Spleen (tissue), 11 donors: ENCODE data around the gene LBHD1. TPM values are rescaled to one million over a fixed set of nuclear protein-coding genes. Genes with fewer than 3 reads are reported as not detected.
"Not testable (repeated sequence)": the region's sequence is repeated elsewhere in the genome, so short reads cannot be mapped to it uniquely, and the experiment has no call there.

Source experiments
- DNase-seq: peaks from one replicate; pipeline ENCODE4 v3.0.0-alpha.2; 2020
- H3K27ac ChIP-seq, 8 donors: fragments of 200-600 bp; sonication (generic) in 7 of 8; 1 replicate in 4 of 8; 2 replicates in 4 of 8; pipeline versions ENCODE4 v1.5.0 to v1.8.0; 2016 to 2021; ENCODE audit warnings: inconsistent platforms in 4 of 8, mild to moderate bottlenecking in 4 of 8, moderate library complexity in 1 of 8
- H3K27me3 ChIP-seq, 7 donors: fragments of 200-600 bp; sonication (generic) in 6 of 7; replicated peaks in 1 of 7; 1 replicate in 4 of 7; 2 replicates in 3 of 7; pipeline versions ENCODE4 v1.5.0 to v1.8.0; 2016 to 2021; ENCODE audit warnings: inconsistent platforms in 3 of 7, mild to moderate bottlenecking in 1 of 7
- H3K36me3 ChIP-seq, 6 donors: fragments of 200-600 bp; sonication (generic) in 5 of 6; 1 replicate in 4 of 6; 2 replicates in 2 of 6; pipeline versions ENCODE4 v1.5.0 to v1.8.0; 2016 to 2021; ENCODE audit warnings: inconsistent platforms in 2 of 6
- H3K4me1 ChIP-seq, 6 donors: fragments of 200-600 bp; sonication (generic) in 5 of 6; 1 replicate in 3 of 6; 2 replicates in 3 of 6; pipeline versions ENCODE4 v1.5.0 to v1.8.0; 2016 to 2021; ENCODE audit warnings: inconsistent platforms in 3 of 6
- H3K4me3 ChIP-seq, 8 donors: fragments of 200-600 bp; sonication (generic) in 7 of 8; 1 replicate in 4 of 8; 2 replicates in 4 of 8; pipeline versions ENCODE4 v1.5.0 to v1.8.0; 2016 to 2021; ENCODE audit warnings: inconsistent platforms in 4 of 8, mild to moderate bottlenecking in 4 of 8, moderate library complexity in 2 of 8
- H3K9me3 ChIP-seq, 8 donors: fragments of 200-600 bp; sonication (generic) in 7 of 8; 1 replicate in 4 of 8; 2 replicates in 4 of 8; pipeline versions ENCODE4 v1.5.0 to v1.8.0; 2016 to 2021; ENCODE audit warnings: inconsistent platforms in 4 of 8
- POLR2A ChIP-seq, 3 donors: fragments of 450-650 bp; IDR thresholded peaks; one replicate each; pipeline ENCODE4 v1.5.1; 2017; ENCODE audit warnings: antibody characterized with exemption in 3 of 3, mild to moderate bottlenecking in 1 of 3
- POLR2AphosphoS5 ChIP-seq, 3 donors: sonication (generic); formaldehyde crosslinking; IDR thresholded peaks; one replicate each; pipeline ENCODE4 v1.5.1; 2017; ENCODE audit warnings: antibody characterized with exemption in 3 of 3
- WGBS, 5 donors: extraction: QIAGEN DNeasy Blood & Tissue Kit in 3 of 5; methylation state at CpG; one replicate each; pipeline versions ENCODE4 v1.1.5 to v1.1.7; 2013 to 2018; 5-methylcytosine and 5-hydroxymethylcytosine counted together
- intact Hi-C: fragments of 100-400 bp; cut with DNase I; formaldehyde crosslinking; loops from one replicate; pipeline ENCODE4 v1.15.0; 2023; ENCODE audit warnings: low total_unique reads
- polyA plus RNA-seq, 3 donors: library from polyadenylated mRNA; stranded (reverse); fragments of 200-250 nt; gene quantifications; one replicate each; pipeline ENCODE4 v1.2.1, GENCODE V29; 2013
- total RNA-seq, 7 donors: library from RNA; depleted of rRNA in 3 of 7; stranded (reverse); fragments of >200 nt in 3 of 7; fragmentation: NEBNext Ultra II Directional in 4 of 7; extraction: Animal tissue kit (Norgen Biotek cat#: 25700) in 4 of 7; gene quantifications; one replicate each; pipeline versions ENCODE4 v1.1.0 to v1.2.1, GENCODE V29; 2016 to 2021
- TF ChIP-seq, protein P1 (sequence below), 11 experiments: fragments of 200-600 bp in 7 of 11; fragments of 450-650 bp in 4 of 11; sonication (generic) in 4 of 11; IDR thresholded peaks in 8 of 11; conservative IDR thresholded peaks in 3 of 11; 1 replicate in 7 of 11; 2 replicates in 4 of 11; pipeline versions ENCODE4 v1.4.0 to v1.8.0; 2016 to 2021; ENCODE audit warnings: antibody characterized with exemption in 11 of 11, inconsistent platforms in 4 of 11, mild to moderate bottlenecking in 1 of 11
- donor health status: healthy with polysubstance abuse.
- donor health status: DM: no; HTN: no; CAD: no; lungs with moderate emphysema.
- donor health status: DM: no; HTN: no; CAD: no.
- donor health status: Bipolar disorder and iron deficiency.
- donor health status: healthy.
- donor health status: DM: no; HTN: no; CAD: no.
- donor health status: DM: yes; HTN: yes; CAD: no.

The LBHD1 gene
- total and polyA plus RNA-seq, 10 donors = 7.3 to 21.2 (median 13.3) TPM

DNA sequence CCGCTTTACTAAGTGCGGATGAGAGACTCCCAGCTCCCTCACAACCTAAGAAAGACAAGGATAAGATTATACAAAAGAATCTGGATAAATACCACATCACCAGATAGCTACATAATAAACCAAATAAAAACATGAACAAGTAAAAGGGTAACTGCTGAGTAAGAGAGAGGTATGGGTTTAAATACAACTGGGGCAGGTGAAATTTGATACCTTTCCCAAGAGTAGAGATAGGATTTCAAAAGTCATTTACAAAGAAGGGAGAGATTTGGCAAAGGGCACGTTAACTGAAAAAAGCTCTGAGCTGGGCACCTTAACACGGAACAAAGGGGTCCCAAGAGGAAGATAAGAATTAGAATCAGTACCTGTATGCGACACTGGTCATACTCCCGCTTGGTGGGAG lies 5.1 kb upstream of the LBHD1 start:
- intact Hi-C loops = loop anchor here (10.0 kb wide), 1 partner anchor 82 kb away; the partner anchor contains the start of gene TUT1
- no peak for TF ChIP-seq POLR2A (IDR thresholded peaks at IDR 0.05)
- TF ChIP-seq POLR2AphosphoS5 (IDR thresholded peaks at IDR 0.05) = no peak
- TF ChIP-seq, protein P1, sequence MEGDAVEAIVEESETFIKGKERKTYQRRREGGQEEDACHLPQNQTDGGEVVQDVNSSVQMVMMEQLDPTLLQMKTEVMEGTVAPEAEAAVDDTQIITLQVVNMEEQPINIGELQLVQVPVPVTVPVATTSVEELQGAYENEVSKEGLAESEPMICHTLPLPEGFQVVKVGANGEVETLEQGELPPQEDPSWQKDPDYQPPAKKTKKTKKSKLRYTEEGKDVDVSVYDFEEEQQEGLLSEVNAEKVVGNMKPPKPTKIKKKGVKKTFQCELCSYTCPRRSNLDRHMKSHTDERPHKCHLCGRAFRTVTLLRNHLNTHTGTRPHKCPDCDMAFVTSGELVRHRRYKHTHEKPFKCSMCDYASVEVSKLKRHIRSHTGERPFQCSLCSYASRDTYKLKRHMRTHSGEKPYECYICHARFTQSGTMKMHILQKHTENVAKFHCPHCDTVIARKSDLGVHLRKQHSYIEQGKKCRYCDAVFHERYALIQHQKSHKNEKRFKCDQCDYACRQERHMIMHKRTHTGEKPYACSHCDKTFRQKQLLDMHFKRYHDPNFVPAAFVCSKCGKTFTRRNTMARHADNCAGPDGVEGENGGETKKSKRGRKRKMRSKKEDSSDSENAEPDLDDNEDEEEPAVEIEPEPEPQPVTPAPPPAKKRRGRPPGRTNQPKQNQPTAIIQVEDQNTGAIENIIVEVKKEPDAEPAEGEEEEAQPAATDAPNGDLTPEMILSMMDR (IDR thresholded peaks at IDR 0.05 in 8 of 11, conservative IDR thresholded peaks at IDR 0.05 in 3 of 11) = no peak
- no peak for DNase-seq
- H3K27me3 ChIP-seq = no peaks in the 10 kb centered on the region
- 88 to 91% (median 90%) methylated on average over 6 of the region's 6 CpGs for WGBS, 5 donors
- H3K4me1 ChIP-seq = peaks cover 30 to 85% (median 55%) of the 10 kb centered on the region in 6 donors
- H3K36me3 ChIP-seq = peaks cover 0 to 56% (median 39%) of the 10 kb centered on the region in 6 donors
- no peaks in the 10 kb centered on the region for H3K9me3 ChIP-seq
- H3K27ac ChIP-seq = peak overlapping the region in 1 of 8 donors; percentile 94
- H3K4me3 ChIP-seq = peak overlapping the region in 1 of 8 donors; percentile 88

DNA sequence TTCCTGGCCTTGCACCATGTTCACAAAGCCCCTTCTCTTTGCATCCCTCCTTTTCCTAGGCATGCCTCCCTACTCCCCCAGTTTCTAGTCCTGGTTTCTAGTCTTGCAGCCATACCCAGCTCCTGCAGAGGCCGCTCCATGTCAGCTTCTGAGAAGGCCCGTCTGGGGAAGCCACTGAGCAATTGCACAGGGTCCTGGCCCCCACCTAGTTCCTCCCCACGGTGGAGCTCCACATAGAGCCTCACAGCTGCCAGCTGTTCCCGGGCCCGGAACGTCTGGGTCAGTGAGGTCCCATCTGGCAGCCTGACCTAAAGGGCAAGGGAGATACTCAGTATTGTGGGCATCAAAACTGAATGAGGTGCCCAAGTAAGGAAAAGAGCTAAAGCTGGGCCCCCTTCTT lies 4.6 kb upstream of the LBHD1 start:
- H3K4me3 ChIP-seq = no peak overlapping the region
- peak overlapping the region in 1 of 8 donors; percentile 8 for H3K27ac ChIP-seq
- TF ChIP-seq POLR2A (IDR thresholded peaks at IDR 0.05) (no peak), POLR2AphosphoS5 (IDR thresholded peaks at IDR 0.05) (no peak)
- TF ChIP-seq, protein P1 (IDR thresholded peaks at IDR 0.05 in 8 of 11, conservative IDR thresholded peaks at IDR 0.05 in 3 of 11) = no peak
- WGBS, 5 donors = 54 to 75% (median 73%) methylated on average over 6 of the region's 6 CpGs
- H3K27me3 ChIP-seq = no peaks in the 10 kb centered on the region
- H3K9me3 ChIP-seq = no peaks in the 10 kb centered on the region
- intact Hi-C loops = loop anchor here (10.0 kb wide), 1 partner anchor 82 kb away; the partner anchor contains the start of gene TUT1
- H3K36me3 ChIP-seq = peaks cover 0 to 56% (median 39%) of the 10 kb centered on the region in 6 donors
- H3K4me1 ChIP-seq = peaks cover 30 to 88% (median 57%) of the 10 kb centered on the region in 6 donors
- no peak for DNase-seq

DNA sequence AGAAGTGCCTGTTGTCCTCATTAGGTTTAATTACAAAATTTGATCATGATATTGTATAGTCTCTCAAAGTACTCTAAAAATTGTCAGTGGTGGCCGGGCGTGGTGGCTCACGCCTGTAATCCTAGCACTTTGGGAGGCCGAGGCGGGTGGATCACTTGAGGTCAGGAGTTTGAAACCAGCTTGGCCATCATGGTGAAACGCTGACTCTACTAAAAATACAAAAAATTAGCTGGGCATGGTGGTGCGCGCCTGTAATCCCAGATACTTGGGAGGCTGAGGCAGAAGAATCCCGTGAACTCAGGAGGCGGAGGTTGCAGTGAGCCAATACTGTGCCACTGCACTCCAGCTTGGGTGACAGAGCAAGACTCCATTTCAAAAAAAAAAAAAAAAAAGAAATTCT lies 3.3 kb upstream of the LBHD1 start:
- peaks cover 0 to 56% (median 39%) of the 10 kb centered on the region in 6 donors for H3K36me3 ChIP-seq
- not testable (repeated sequence) for H3K27ac ChIP-seq, H3K4me3 ChIP-seq, H3K9me3 ChIP-seq, DNase-seq, H3K27me3 ChIP-seq
- WGBS, 5 donors = 91 to 98% (median 94%) methylated on average over 10 of the region's 10 CpGs
- intact Hi-C loops = loop anchor here (10.0 kb wide), 1 partner anchor 81 kb away; the partner anchor contains the start of gene TUT1
- peaks cover 35 to 89% (median 64%) of the 10 kb centered on the region in 6 donors for H3K4me1 ChIP-seq

DNA sequence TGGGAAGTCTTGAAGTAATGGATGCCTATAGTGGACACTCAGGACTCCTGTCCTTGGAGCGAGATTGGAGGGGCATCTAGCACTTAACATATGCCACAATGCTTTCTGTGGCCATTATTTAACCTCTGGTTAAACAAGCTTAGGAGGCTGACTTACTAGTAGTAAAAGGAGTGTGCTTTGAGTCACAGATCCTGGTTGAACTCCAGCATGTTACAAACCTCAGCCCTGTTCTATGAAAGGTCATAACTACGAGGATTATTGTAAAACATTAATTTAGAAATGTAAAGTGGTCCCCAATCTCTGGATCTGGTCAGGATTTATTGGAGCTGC lies 1.1 kb upstream of the LBHD1 start:
- no peak for DNase-seq
- Histone ChIP-seq H3K36me3 (peaks cover 0 to 56% (median 39%) of the 10 kb centered on the region in 6 donors), H3K27me3 (no peaks in the 10 kb centered on the region), H3K27ac (peak overlapping the region in 4 of 8 donors; percentile 92 to 96 (median 94)), H3K9me3 (no peaks in the 10 kb centered on the region), H3K4me3 (peak overlapping the region in 3 of 8 donors; percentile 94 to 96 (median 95)), H3K4me1 (peaks cover 25 to 91% (median 67%) of the 10 kb centered on the region in 6 donors)
- intact Hi-C loops = loop anchor here (10.0 kb wide), 1 partner anchor 78 kb away; the partner anchor contains the start of gene TUT1
- 85 to 92% (median 87%) methylated on average over 2 of the region's 2 CpGs for WGBS, 5 donors
- TF ChIP-seq, protein P1 (IDR thresholded peaks at IDR 0.05 in 8 of 11, conservative IDR thresholded peaks at IDR 0.05 in 3 of 11) = no peak
- TF ChIP-seq POLR2A (IDR thresholded peaks at IDR 0.05) = no peak
- no peak for TF ChIP-seq POLR2AphosphoS5 (IDR thresholded peaks at IDR 0.05)
